Activated naive CD4-positive, alpha-beta T cell (primary cell): Measurements from ENCODE around the gene GABARAPL2.
A peak's percentile ranks its signal among the peaks of the same experiment; 100 is the strongest.
"Not testable (repeated sequence)": the region's sequence is repeated elsewhere in the genome, so short reads cannot be mapped to it uniquely, and the experiment has no call there.

Experiments
- DNase-seq, 4 experiments: peaks; one replicate each; lab custom pipeline; 2025; lab: John Stamatoyannopoulos, UW

Gene GABARAPL2

DNA sequence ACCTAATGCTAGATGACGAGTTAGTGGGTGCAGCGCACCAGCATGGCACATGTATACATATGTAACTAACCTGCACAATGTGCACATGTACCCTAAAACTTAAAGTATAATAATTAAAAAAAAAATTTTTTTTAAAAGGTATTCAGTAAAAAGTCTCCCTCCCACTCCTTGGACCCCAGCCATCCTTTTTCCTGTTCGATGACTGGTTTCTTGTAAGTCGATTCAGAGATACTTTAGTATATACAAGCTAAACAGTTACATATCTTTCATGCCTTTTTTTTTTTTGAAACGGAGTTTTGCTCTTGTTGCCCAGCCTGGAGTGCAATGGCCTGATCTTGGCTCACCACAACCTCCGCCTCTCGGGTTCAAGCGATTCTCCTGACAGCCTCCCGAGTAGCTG lies 25.7 kb downstream of the GABARAPL2 start:
- not testable (repeated sequence) for DNase-seq

GRCh38 chr16:75593308-75593707 lies 27.1 kb downstream of the GABARAPL2 start:
- DNase-seq: no peak

- DNase-seq: no peak
Measured at GRCh38 chr16:75593825-75594820, 27.9 kb downstream of the GABARAPL2 start.

GRCh38 chr16:75599452-75600277 lies 33.5 kb downstream of the GABARAPL2 start:
- DNase-seq: no peak

DNA sequence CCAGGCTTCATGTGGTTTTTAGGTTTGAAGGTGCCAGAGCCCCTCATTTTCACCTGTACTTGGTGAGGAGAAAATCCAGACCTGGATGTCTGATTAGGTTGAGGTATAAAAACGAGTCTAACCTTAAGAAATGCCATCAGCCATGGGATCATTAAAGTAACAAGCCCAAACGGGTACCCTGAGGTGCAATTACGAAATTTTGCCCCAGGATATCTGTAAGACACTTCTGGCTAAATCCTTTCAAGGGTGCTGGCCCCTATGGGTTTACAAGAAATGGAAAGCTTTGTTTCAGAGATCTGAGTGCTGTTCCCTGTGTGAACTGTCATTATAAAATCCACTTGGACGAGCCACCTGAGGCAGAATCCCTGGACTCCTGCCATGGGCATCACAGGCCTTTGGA lies 37.1 kb downstream of the GABARAPL2 start:
- DNase-seq: no peak

DNA sequence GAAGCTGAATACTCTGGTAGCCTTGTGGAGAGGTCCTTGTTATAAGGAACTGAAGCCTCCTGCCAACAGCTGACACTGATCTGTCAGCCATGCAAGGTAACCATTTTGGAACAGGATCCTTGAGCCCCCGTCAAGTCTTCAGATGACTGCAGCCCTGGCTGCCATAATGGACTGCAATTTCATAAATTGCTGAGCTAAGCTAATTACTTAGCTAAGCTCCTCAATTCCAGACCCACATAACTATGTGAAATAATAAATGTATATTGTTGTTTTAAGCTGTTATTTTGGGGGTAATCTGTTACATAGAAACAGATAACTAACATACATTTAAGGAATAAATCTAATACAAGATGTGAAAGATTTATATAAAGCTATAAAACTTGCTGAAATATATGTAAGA lies 40.3 kb downstream of the GABARAPL2 start:
- no peak for DNase-seq

DNA sequence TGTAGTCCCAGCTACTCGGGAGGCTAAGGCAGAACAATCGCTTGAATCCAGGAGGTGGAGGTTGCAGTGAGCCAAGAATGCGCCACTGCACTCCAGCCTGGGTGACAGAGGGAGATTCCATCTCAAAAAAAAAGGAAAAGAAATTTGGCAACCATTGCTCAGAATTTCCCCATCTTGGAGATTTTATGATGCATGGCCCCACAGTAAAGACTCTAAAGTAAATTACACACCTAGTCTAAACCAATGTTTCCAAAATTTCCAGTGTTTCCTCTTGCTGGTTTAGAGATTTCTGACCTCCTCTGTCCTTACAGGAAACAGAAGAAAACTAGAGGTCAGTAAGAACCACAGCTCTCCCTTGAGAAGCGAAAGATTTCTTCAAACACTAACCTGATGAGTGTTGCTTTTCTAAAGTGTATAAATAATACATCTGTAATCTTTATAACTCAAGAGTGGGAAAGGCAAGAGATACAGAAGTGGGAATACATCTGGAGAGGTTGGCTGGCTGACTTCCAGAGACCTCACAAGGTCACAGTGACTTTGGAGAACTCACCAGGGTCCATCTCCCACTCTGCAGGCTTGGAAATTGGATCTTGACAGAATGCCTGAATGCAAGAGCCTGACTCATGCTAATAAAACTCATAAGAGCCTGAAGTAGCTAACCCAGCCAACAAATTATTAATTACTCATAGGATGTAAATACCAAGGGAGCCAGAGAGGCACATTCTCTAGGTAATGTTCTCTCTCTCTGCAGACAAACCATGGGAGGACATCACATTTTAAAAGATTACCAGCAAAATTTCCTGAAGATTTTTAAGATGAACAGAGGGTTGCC lies 48.1 kb downstream of the GABARAPL2 start:
- no peak for DNase-seq

DNA sequence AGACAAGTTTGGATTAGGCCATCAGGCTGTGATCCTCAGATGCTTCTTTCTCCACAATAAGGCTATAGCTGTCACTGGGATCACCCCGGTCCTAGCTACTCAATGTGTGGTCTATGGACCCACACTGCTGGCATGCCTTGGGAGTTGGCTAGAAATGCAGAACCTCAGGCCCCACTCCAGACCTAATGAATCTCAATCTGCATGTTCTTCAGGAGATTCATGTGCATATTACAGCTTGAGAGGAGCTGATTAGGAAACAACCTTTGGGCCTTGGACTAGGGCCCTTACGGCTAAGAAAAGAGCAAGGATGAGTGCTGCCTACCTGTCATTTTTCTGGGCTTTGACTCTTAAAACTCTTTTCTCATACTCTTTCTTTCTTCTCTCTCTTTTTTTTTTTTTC lies 49.4 kb downstream of the GABARAPL2 start:
- DNase-seq: no peak

- DNase-seq: no peak
Measured at GRCh38 chr16:75616521-75617010, 50.4 kb downstream of the GABARAPL2 start.

GRCh38 chr16:75617121-75617520 lies 50.9 kb downstream of the GABARAPL2 start:
- no peak for DNase-seq

GRCh38 chr16:75618780-75619179 lies 52.6 kb downstream of the GABARAPL2 start:
- no peak for DNase-seq

DNA sequence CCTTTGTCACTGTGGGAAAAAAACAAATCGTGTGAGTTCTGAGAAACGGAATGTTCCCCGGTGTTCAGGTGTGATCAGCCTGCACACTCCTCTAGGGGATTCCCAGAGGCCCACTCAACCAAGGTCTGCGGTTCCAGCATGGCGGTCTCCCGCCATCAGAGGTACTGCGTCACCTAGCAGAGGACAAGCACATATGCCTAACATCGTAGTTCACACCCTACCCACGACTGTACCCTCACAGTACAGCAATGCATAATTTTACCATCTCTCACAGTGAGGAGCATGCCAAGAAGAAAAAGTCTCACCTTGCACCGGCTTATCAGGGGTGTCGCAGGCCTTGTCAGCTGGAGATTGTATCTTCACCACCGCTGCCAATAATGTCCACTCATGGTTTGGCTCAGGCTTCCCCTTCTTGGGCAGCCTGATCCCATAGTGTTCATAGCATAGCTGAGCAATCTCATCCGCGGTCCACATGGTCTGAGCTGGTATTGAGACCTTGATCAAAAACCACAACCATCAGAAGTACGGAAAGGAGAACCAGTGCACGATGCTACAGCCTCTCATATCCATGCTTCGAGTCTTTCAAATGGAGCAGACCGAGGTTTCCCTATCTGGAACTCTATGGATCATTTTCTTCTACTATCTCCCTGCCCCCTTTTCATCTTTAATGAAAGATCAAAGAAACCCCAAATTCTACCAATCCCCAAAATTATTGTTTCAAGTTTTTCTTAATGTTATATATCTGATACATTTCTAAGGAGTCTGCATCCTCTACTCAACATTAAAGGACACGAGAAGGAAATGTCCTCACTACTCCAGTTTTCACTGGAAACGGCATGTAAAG lies 54.4 kb downstream of the GABARAPL2 start:
- no peak for DNase-seq

DNA sequence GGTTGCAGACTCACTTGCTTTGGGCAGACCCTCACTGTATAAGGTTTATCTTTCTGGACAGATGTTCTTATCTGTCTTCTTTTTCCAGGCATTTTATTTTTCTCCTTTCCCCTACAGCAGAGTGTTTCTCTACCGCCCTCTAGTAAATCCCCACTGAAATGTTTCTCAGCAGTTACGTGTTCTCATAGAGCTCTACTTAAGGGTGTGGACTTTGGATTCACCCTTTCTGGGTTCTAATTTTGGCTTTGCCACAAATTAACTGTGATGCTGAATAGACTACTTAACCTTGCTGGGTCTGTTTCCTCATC lies 54.9 kb downstream of the GABARAPL2 start:
- no peak for DNase-seq

- DNase-seq: peak; percentile 89 to 97 (median 94)
Measured at GRCh38 chr16:75622761-75623605, 56.8 kb downstream of the GABARAPL2 start, which contains the start of gene ADAT1. Gene ADAT1 (minus strand): TSS chr16:75623281. CDS start chr16:75620799, 2,482 bp downstream.

GRCh38 chr16:75624921-75625334 lies 58.7 kb downstream of the GABARAPL2 start:
- DNase-seq: no peak

DNA sequence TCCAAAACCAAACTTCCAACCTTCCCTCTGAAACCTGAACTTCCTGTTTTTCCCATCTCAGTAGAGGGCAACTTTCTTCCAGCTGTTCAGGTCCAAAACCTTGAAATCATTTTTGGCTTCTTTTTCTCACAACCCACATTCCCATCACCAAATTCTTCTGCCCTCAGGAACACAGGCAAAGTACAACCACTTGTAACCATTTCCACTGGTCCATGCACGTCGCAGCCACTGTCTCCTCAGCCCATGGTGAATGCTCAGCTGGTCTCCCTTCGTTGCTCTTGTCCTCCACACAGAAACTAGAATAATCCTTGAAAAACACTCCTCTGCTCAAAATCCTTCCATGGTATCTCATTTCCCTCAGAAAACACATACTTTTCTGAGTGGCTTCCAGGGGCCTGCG lies 60.6 kb downstream of the GABARAPL2 start:
- no peak for DNase-seq
